SKM-1 treated with dmso at 0.1 percent for 144 hours (cell line): Measurements from ENCODE around the gene USB1.
"Not testable (repeated sequence)": the region's sequence is repeated elsewhere in the genome, so short reads cannot be mapped to it uniquely, and the experiment has no call there.

Experiments
- DNase-seq: peaks from one replicate; lab custom pipeline; 2025; ENCODE audit not compliant: unreplicated experiment; lab: John Stamatoyannopoulos, UW

The USB1 gene

GRCh38 chr16:57969451-57970123, 31.6 kb upstream of the USB1 start:
- DNase-seq = no peak

GRCh38 chr16:57970319-57970718, 30.9 kb upstream of the USB1 start:
- no peak for DNase-seq

DNA sequence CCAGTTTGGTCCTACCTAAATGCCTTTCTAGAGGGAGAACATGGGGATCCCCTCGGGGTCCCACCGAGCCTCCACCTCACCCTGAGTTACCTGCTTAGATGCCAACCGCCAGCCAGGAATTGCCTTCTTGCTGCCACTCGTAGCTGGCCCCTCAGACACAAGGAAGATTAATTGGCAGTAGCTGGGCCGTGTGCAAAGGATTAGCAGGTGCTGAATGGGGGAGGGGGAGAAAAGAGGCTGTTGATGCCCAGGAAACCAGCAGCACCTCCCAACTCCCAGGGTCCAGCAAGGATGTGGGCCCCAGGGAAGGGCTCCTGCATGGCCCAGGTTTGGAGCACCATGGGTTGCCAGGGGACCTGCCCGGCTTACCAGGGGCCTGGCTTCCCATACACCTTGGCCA, 30.2 kb upstream of the USB1 start, which contains the start of gene CNGB1:
Gene CNGB1 (minus strand): TSS at position 159 of the 400 bp plus-strand sequence. CDS start 3,842 bp downstream, outside the sequence.
- DNase-seq = no peak

GRCh38 chr16:57971848-57972247, 29.4 kb upstream of the USB1 start:
- no peak for DNase-seq

DNA sequence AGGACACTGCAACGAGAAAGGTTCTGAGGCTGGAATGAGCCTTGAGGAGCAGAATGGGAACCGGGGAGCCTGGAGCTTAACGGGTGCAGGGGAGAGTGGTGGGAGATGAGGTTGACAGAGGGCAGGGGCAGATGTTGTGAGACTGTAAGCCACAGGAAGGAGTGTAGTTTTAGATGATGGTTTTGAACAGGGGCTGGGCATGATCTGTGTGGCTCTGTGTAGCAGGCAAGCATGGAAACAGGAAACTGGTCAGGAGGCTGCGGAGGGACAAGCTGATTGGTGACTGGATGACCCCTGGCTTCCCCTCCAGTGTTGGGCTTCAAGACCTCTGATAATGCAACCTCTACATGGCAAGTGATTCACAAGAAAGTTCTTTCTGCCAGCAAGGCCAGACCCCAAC, 28.9 kb upstream of the USB1 start:
- no peak for DNase-seq

DNA sequence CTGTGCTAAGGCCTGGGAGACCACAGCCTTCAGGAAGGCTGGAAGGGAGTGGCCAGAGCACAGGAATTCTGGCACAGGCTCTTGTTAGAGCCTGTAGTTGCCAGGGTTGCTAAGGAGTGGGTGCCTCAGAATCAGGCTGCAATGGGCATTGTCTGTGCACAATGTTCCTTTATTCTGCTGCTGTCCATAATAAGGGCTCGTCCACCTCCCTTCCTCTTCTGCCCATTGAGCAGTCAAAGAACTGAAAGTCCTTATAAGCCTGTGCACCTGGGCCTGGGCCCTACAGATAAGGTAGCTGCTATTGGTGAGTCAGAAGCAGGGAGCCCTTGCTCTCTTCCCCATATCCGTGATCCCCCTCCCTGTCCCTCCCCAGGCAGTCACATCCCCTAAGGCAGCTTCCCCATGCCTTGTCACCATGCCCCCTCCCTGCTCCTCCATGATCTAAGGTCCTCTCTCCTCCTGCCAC, 24.8 kb upstream of the USB1 start:
- no peak for DNase-seq

GRCh38 chr16:57977418-57978069, 23.7 kb upstream of the USB1 start:
- DNase-seq = no peak

GRCh38 chr16:57978070-57978465, 23.1 kb upstream of the USB1 start:
- DNase-seq = not testable (repeated sequence)

- no peak for DNase-seq
Observed at GRCh38 chr16:57979006-57979585, 22.1 kb upstream of the USB1 start.

DNA sequence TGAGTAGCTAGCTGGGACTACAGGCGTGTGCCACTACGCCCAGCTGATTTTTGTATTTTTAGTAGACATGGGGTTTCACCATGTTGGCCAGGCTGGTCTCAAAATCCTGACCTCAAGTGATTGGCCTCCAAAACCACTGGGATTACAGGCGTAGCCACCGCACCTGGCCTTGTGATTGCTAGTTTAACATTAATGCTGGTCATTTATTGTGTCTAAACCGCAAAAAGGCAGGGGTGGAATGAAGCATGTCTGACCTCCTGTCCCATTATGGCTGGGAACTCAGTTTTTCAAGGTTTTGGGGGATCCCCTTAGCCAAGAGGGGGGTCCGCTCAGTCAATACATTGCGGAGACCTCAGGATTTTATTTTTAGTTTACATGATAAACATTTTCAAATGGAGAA, 19.6 kb upstream of the USB1 start:
- DNase-seq = no peak

DNA sequence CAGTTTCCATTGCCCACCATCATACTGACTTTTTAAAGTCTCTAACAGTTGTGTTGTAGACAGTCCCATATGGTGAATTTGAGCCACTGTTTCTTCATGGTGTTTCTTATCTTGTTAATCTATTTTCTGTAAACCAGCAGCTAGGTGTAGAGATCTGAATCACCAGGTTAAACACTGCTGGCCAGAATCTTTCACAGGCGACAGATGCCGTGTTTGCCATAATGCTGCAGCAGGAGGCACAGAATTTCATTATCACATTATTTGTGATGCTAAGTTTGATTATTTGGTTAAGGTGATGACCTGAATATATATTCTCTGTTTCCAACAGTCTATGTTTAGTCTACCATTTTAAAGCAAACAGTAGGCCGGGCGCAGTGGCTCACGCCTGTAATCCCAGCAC, 18.8 kb upstream of the USB1 start:
- DNase-seq = no peak

- peak; percentile 64 for DNase-seq
Observed at GRCh38 chr16:57984443-57985203, 16.6 kb upstream of the USB1 start.

- DNase-seq = no peak
Observed at GRCh38 chr16:57985204-57986181, 15.7 kb upstream of the USB1 start.

- DNase-seq = no peak
Observed at GRCh38 chr16:57986196-57986595, 15.0 kb upstream of the USB1 start.

DNA sequence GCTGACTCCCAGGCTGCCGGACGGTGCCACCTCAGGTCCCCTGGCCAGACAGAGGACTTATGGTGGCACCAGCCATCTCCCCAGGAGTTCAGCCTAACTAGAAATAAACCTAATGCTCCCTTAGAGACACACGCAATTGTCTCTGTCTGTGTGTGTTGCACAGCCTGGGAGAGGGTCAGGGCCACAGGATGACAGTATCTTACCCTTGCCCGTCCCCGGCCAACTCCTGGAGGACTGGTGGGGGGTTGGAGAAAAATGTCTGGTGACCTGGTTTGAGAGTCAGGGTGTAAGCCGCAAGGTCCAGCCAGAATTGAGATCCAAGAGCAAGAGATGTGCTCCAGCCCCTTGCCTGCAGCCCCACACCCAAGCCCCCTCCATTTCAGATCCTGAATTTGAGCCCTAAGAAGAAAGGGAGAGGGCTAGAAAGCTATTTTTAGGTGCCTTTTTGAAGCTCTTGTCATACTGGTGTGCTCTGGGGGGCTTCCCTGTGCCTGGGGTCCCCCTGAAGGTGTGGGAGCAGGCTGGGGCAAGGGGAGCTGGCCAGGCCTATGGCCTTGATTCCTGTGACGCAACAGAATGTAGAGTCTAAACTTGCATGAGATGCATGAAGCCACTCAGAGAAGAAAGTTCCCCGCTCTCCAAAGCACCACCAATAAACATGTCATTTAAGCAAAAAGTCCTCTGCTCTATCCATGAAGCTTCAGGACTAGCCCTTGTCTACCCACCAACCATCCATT, 13.6 kb upstream of the USB1 start:
- DNase-seq = no peak

DNA sequence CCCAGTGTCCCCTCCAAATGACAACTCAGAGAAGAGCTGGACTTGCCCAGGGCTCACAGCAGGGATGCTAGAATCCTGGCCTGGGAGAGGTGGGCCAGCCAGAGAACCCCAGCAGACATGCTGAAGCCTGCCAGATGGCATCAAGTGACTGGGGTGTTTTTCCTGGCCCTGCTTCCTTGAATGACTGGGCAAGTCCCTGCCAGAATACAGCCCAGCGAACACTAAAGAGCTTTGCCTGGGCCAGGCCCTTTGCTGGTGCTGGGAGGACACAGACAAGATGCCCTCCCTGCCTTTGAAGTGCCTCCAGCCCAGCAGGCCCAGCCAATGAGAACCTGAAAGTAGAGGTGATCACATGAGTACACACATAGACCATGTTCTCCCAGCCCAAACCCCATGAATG, 12.3 kb upstream of the USB1 start:
- DNase-seq = no peak

DNA sequence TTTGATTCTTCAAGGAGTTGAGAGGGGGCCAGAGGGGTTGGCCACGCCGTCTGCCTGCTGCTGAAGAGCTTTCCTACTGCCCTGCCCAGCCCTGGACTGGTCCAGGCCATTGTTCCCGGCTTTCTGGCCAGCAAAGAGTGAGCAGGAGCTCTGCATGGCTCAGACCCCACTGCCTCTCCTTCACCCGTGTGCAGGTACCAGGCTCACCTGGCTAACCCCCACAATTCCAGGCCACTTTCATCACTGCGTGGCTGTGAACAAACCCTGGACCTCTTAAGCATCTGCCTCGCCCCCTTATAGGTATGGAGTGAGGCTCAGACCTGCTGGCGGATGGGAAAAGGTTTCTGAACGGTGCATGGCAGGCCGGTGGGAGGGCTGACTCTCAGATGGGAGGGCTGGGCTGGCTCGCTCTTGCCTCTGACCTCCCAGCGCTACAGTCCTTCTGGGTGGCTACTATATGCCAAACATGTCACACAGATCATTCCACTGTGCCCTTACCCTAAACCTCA, 9.6 kb upstream of the USB1 start:
- no peak for DNase-seq

DNA sequence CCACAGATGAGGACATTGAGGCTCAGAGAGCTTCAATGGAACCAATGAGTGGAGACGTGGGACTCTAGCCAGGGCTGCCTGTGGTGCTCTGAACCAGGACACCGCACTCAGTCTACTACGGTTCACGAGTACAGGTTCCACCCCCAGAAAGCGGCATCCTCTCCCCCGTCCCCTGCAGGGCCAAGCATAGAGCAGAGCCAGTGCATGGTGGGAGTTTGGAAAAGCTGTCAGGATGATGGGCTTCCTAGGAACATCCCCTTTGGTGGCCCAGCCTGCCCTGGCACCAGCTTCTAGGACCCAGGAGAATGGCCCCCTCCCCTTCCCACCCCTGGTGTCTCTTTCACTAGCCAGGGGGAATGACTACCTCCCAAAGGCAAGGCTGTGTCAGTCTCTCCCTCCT, 9.1 kb upstream of the USB1 start:
- no peak for DNase-seq

DNA sequence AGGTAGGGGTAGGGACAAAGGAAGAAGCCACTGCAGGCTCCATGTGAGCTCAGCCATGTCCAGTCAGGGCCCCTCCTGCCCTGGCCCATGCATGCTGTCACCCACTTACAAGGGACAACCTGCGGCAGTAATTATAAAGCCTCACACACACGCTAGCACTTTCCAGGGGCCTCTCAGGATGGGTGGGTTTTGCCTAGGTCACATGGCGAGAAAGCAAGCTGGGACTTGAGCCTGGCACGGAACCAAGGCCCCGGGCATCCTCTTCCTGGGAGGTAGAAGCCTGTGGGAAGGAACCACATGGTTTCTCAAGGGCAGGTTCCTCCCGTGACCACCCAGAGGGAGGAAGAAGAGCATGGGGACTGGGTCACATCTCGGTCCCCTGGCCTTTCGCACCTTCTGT, 7.8 kb upstream of the USB1 start:
- no peak for DNase-seq

GRCh38 chr16:57993897-57994296, 7.3 kb upstream of the USB1 start:
- DNase-seq = no peak
